HUES64 (cell line): ENCODE measurements around the gene MYH4. TPM values are rescaled to one million over a fixed set of nuclear protein-coding genes. Genes with fewer than 3 reads are reported as not detected.

ENCODE experiments used
- H3K27ac ChIP-seq: 2 replicates; pipeline ENCODE4 v1.7.0; 2013; ENCODE audit warnings: low read depth, low read length, inconsistent platforms
- H3K27me3 ChIP-seq: 2 replicates; pipeline ENCODE4 v1.6.1; 2013; ENCODE audit warnings: mild to moderate bottlenecking, low read length; ENCODE audit not compliant: insufficient read depth
- H3K36me3 ChIP-seq: 2 replicates; pipeline ENCODE4 v1.6.1; 2013; ENCODE audit warnings: mild to moderate bottlenecking, low read length; ENCODE audit not compliant: insufficient read depth
- H3K4me1 ChIP-seq: 2 replicates; pipeline ENCODE4 v1.6.1; 2013; ENCODE audit warnings: mild to moderate bottlenecking, low read length, moderate library complexity; ENCODE audit not compliant: insufficient read depth
- H3K4me3 ChIP-seq: 2 replicates; pipeline ENCODE4 v1.5.1; 2013; ENCODE audit warnings: mild to moderate bottlenecking, low read length, moderate library complexity
- H3K9ac ChIP-seq: 2 replicates; pipeline ENCODE4 v1.6.1; 2013; ENCODE audit warnings: mild to moderate bottlenecking, low read depth, low read length
- H3K9me3 ChIP-seq: 2 replicates; pipeline ENCODE4 v1.6.1; 2013; ENCODE audit warnings: low read depth, low read length; ENCODE audit not compliant: insufficient read depth
- WGBS: fragments of 150-250, 120-280 bp; methylation state at CpG from one replicate; pipeline ENCODE4 v1.1.7; 2013; ENCODE audit warnings: missing lambda C conversion rate; 5-methylcytosine and 5-hydroxymethylcytosine counted together
- polyA plus RNA-seq, 2 experiments: library from polyadenylated mRNA; stranded (reverse); fragments of 50-300 nt; gene quantifications; one replicate each; pipeline ENCODE4 v1.2.3, GENCODE V29; 2013

MYH4 gene
- not detected for polyA plus RNA-seq (2013, experiment 1 of 2)
- not detected for polyA plus RNA-seq (2013, experiment 2 of 2)

DNA sequence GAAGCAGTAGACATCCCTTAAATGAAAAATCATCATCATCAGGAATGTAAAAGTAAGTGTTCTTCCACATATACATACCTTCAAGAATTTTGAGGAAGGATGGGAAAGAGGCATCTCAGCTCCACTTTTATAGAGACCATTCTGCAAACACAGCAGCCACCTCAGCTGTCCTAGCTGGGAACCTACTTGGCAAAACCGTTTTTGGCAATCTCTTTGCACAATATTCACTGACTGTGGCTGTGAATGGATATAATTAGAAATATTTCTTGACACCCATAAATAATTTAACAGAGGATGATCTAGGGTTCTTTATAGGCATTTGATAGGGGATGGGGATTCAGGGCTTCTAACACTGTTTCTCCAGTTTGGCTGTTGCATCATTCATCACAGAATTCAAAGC is at the start of gene MYH4:
Gene MYH4, minus strand, starts transcription at position 101 of the 400 bp plus-strand sequence. CDS start 2,814 bp downstream, outside the sequence.
- Histone ChIP-seq H3K4me1 (no peaks in the 10 kb centered on the region), H3K9me3 (no peaks in the 10 kb centered on the region), H3K36me3 (no peaks in the 10 kb centered on the region), H3K9ac (no peak within 1 kb of the TSS), H3K27ac (no peak within 1 kb of the TSS), H3K4me3 (no peak within 1 kb of the TSS), H3K27me3 (no peaks in the 10 kb centered on the region)
- no CpG with 5 or more reads among the region's 1 CpG for WGBS

DNA sequence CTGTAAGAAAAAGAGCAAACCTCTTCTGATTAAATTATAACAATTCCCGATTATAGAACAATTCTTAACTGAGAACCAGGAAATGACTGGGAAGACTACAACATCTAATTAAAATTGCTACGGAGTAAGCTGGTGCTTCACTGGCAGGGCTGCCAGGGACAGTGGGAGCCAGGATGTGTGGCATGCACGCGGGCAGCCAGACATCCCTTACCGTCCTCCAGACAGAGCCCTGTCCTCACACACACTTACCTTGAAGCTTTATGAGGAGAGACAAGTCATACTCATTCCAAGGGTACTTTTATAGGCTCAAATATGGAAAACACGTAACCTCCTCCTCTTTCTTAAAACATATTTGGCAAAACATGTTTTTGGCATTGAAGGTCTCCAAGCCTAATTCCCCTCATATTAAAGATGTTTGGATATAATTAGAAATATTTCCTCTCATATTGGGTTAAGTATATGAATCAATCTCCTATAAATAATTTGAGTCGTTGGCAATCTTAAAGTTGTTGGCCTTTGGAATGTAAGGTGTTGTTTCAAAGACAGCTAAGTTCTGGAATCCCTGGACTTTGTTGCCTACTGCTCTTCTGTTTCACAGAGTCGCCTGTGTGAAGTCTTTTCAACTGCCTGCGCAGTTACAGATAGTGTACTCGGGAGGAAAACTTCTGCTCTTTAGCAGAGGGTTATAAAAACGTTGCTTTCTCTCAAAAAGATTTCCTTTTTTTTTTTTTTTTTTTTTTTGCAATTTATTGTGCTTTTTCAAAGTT is 49.1 kb upstream of the MYH4 start, which contains the start of gene MYH1:
Gene MYH1, minus strand, starts transcription at position 272 of the 767 bp plus-strand sequence. CDS start 1,900 bp downstream, outside the sequence.
- H3K9me3 ChIP-seq = no peaks in the 10 kb centered on the region
- H3K27ac ChIP-seq = no peak within 1 kb of the TSS
- H3K4me3 ChIP-seq = no peak within 1 kb of the TSS
- no peaks in the 10 kb centered on the region for H3K36me3 ChIP-seq
- 93% methylated on average over 10 of the region's 11 CpGs for WGBS
- H3K4me1 ChIP-seq = no peaks in the 10 kb centered on the region
- no peaks in the 10 kb centered on the region for H3K27me3 ChIP-seq
- no peak within 1 kb of the TSS for H3K9ac ChIP-seq

- Histone ChIP-seq H3K4me3 (no peak overlapping the region), H3K27me3 (no peaks in the 10 kb centered on the region), H3K9me3 (no peaks in the 10 kb centered on the region), H3K27ac (no peak overlapping the region), H3K36me3 (no peaks in the 10 kb centered on the region), H3K9ac (no peak overlapping the region), H3K4me1 (no peaks in the 10 kb centered on the region)
These were observed 47.3 kb upstream of the MYH4 start for GRCh38 chr17:10516638-10517037.

- Histone ChIP-seq H3K9me3 (no peaks in the 10 kb centered on the region), H3K36me3 (no peaks in the 10 kb centered on the region), H3K9ac (no peak overlapping the region), H3K4me1 (no peaks in the 10 kb centered on the region), H3K4me3 (no peak overlapping the region), H3K27me3 (no peaks in the 10 kb centered on the region), H3K27ac (no peak overlapping the region)
- 95% methylated on average over 7 of the region's 7 CpGs for WGBS
These were observed 46.7 kb upstream of the MYH4 start for GRCh38 chr17:10516065-10516464.

- Histone ChIP-seq H3K36me3 (no peaks in the 10 kb centered on the region), H3K9me3 (no peaks in the 10 kb centered on the region), H3K4me1 (no peaks in the 10 kb centered on the region), H3K9ac (no peak overlapping the region), H3K27me3 (no peaks in the 10 kb centered on the region), H3K27ac (no peak overlapping the region), H3K4me3 (no peak overlapping the region)
- 73% methylated on average over 5 of the region's 6 CpGs for WGBS
These were observed 44.1 kb upstream of the MYH4 start for GRCh38 chr17:10513299-10514067.

DNA sequence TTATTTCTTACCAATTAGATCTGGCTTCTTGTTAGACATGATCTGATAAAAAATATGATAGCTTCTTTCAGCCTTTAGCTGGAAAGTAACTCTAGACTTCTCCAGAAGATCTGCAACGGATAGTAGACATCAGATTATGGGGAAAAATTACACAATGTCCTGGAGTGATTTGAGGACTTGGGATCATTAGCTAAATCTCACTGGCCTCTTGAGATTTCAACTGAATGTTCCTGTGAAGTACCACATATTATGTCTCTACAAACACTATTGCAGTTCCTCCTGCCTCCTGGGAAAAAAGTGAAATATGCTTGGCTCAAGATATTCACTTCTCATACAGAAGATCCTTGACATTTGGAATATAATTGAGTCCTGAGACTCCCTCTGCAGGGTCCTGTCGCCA is 43.5 kb upstream of the MYH4 start:
- no peaks in the 10 kb centered on the region for H3K9me3 ChIP-seq
- H3K36me3 ChIP-seq = no peaks in the 10 kb centered on the region
- no peaks in the 10 kb centered on the region for H3K4me1 ChIP-seq
- H3K27ac ChIP-seq = no peak overlapping the region
- 90% methylated on average over 1 of the region's 2 CpGs for WGBS
- no peaks in the 10 kb centered on the region for H3K27me3 ChIP-seq
- H3K9ac ChIP-seq = no peak overlapping the region
- H3K4me3 ChIP-seq = no peak overlapping the region

- Histone ChIP-seq H3K9ac (no peak overlapping the region), H3K4me3 (no peak overlapping the region), H3K27me3 (no peaks in the 10 kb centered on the region), H3K4me1 (peaks cover 8% of the 10 kb centered on the region), H3K36me3 (no peaks in the 10 kb centered on the region), H3K27ac (no peak overlapping the region), H3K9me3 (no peaks in the 10 kb centered on the region)
- 100% methylated on average over 2 of the region's 3 CpGs for WGBS
These were observed 30.6 kb upstream of the MYH4 start for GRCh38 chr17:10499950-10500349.

DNA sequence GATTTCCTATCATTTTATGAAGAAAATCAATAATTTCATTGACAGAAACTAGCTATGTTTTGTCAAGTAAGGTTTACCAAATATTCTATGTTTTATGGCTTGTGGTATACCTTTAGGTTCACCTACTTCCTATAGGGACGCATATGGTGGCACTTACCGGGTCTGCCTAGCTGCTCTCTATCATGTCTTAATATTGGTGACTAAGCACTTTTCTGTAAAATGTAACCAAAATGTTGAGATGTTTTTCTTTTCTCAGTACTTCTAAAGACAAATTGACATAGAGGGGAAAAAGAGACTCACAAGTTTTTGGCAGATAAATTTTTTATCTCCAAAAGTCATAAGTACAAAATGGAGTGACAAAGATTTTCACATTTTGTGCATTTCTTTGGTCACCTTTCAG is 22.6 kb upstream of the MYH4 start:
- H3K27me3 ChIP-seq = no peaks in the 10 kb centered on the region
- H3K9ac ChIP-seq = no peak overlapping the region
- H3K4me1 ChIP-seq = no peaks in the 10 kb centered on the region
- no peak overlapping the region for H3K27ac ChIP-seq
- no peak overlapping the region for H3K4me3 ChIP-seq
- no CpG with 5 or more reads among the region's 2 CpGs for WGBS
- peaks cover 27% of the 10 kb centered on the region for H3K9me3 ChIP-seq
- no peaks in the 10 kb centered on the region for H3K36me3 ChIP-seq

DNA sequence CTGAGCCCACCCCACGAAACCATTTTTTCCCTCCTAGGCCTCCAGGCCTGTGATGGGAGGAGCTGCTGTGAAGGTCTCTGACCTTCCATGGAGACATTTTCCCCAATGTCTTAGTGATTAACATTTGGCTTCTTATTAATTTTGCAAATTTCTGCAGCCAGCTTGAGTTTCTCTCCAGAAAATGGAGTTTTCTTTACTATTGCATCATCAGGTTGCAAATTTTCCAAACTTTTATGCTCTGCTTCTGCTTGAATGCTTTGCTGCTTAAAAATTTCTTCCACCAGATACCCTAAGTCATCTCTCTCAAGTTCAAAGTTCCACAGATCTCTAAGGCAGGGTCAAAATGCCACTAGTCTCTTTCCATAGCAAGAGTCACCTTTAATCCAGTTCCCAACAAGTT is 12.9 kb upstream of the MYH4 start:
- WGBS = 92% methylated on average over 1 of the region's 1 CpG
- H3K9ac ChIP-seq = no peak overlapping the region

GRCh38 chr17:10477701-10478100 is 8.3 kb upstream of the MYH4 start:
- peaks cover 7% of the 10 kb centered on the region; the same call in 1 of the 2 replicates for H3K9me3 ChIP-seq
- 94% methylated on average over 1 of the region's 1 CpG for WGBS
- H3K4me1 ChIP-seq = no peaks in the 10 kb centered on the region
- no peak overlapping the region for H3K27ac ChIP-seq
- H3K4me3 ChIP-seq = no peak overlapping the region
- no peaks in the 10 kb centered on the region for H3K36me3 ChIP-seq
- H3K9ac ChIP-seq = no peak overlapping the region
- H3K27me3 ChIP-seq = no peaks in the 10 kb centered on the region

More for the DNA sequence above, 12.9 kb upstream of the MYH4 start:
- H3K36me3 ChIP-seq = no peaks in the 10 kb centered on the region
- no peaks in the 10 kb centered on the region for H3K27me3 ChIP-seq
- no peak overlapping the region for H3K4me3 ChIP-seq
- H3K4me1 ChIP-seq = no peaks in the 10 kb centered on the region
- peaks cover 15% of the 10 kb centered on the region for H3K9me3 ChIP-seq
- no peak overlapping the region for H3K27ac ChIP-seq

DNA sequence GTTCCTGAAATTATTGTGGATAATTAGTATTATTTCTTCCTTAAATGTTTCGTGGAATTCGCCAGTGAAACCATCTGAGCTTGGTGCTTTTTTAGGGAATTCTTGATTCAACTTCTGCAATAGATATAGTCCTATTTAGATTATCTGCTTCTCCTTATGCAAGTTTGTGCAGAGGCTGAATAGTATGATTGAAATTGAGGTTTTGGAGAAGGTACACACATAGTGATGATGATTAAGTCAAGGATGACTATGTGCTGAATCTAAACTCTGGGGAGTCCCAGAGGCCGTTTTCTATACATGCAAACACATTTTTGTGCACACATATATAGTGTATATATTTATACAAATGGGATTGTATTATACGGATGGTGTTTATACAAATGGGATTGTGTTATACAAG is 5.2 kb upstream of the MYH4 start:
- H3K36me3 ChIP-seq = no peaks in the 10 kb centered on the region
- no peak overlapping the region for H3K9ac ChIP-seq
- no peak overlapping the region for H3K4me3 ChIP-seq
- no peak overlapping the region for H3K27ac ChIP-seq
- no peaks in the 10 kb centered on the region for H3K9me3 ChIP-seq
- 94% methylated on average over 3 of the region's 4 CpGs for WGBS
- no peaks in the 10 kb centered on the region for H3K4me1 ChIP-seq
- no peaks in the 10 kb centered on the region for H3K27me3 ChIP-seq
